Smooth muscle cell of the brain vasculature (primary cell): ENCODE results near the gene BCOR.

Source experiments
- DNase-seq: peaks from one replicate; pipeline ENCODE4 v3.0.0-alpha.2; 2012; ENCODE audit warnings: low read depth, low spot score

BCOR gene

GRCh38 chrX:40019541-40019940 lies 78.2 kb downstream of the BCOR start:
- no peak for DNase-seq

- no peak for DNase-seq
These were observed 79.7 kb downstream of the BCOR start for GRCh38 chrX:40018041-40018440.

- no peak for DNase-seq
These were observed 81.0 kb downstream of the BCOR start for GRCh38 chrX:40016749-40017148.

GRCh38 chrX:40015693-40016092 lies 82.1 kb downstream of the BCOR start:
- no peak for DNase-seq

GRCh38 chrX:40013266-40014195 lies 84.2 kb downstream of the BCOR start:
- no peak for DNase-seq

- DNase-seq, result no peak
These were observed 84.9 kb downstream of the BCOR start for GRCh38 chrX:40012868-40013265.

GRCh38 chrX:40012039-40012867 lies 85.5 kb downstream of the BCOR start:
- no peak for DNase-seq

- no peak for DNase-seq
These were observed 86.3 kb downstream of the BCOR start for GRCh38 chrX:40011322-40012038.

GRCh38 chrX:40010550-40011321 lies 87.0 kb downstream of the BCOR start:
- no peak for DNase-seq

GRCh38 chrX:40009890-40010289 lies 87.9 kb downstream of the BCOR start:
- DNase-seq, result no peak

- no peak for DNase-seq
These were observed 88.3 kb downstream of the BCOR start for GRCh38 chrX:40009462-40009851.

- no peak for DNase-seq
These were observed 88.8 kb downstream of the BCOR start for GRCh38 chrX:40008791-40009461.

GRCh38 chrX:40007756-40008705 lies 89.7 kb downstream of the BCOR start:
- DNase-seq, result no peak

- no peak for DNase-seq
These were observed 90.5 kb downstream of the BCOR start for GRCh38 chrX:40007131-40007755.

GRCh38 chrX:40006106-40007017 lies 91.4 kb downstream of the BCOR start:
- DNase-seq, result no peak

- no peak for DNase-seq
These were observed 92.3 kb downstream of the BCOR start for GRCh38 chrX:40005292-40006011.

GRCh38 chrX:40004921-40005291 lies 92.9 kb downstream of the BCOR start:
- DNase-seq, result no peak

- DNase-seq, result no peak
These were observed 93.6 kb downstream of the BCOR start for GRCh38 chrX:40004246-40004535.
